ENCODE results near the gene USP43. TPM values are rescaled to one million over a fixed set of nuclear protein-coding genes. Genes with fewer than 3 reads are reported as not detected.

USP43 gene
- total and polyA plus RNA-seq, 2 donors from 2014 or later: 1.9 to 7.8 TPM

DNA sequence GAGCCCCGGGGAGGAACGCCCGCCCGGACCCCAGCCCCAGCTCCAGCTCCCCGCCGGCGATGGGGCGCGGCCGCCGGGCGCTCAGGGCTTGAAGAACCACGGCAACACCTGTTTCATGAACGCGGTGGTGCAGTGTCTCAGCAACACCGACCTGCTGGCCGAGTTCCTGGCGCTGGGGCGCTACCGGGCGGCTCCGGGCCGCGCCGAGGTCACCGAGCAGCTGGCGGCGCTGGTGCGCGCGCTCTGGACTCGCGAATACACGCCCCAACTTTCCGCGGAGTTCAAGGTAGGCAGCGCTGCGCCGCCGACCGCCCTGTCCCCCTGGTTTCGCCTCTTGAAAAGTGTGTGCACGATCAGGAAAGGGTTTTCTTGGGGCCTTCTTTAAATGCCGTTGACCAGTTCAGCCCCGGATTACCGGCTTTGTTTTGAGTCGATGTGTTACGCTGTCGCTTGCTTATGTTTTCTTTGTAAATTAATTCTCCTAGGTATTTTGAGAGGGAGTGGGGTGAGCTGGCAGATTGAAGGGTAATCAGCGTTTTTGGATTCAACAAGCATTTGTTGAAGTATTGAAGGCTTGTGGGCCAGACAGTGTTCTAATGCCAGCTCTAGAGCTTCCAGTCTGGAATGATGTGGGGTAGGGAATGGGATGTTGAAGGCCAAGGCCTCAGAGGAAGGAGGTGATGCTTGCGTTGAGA lies 681 bp downstream of the USP43 start:
- Histone ChIP-seq H3K9ac (ENCODE audit: low read length in 3 of 3) (peak overlapping the region; percentile 14 to 59 (median 47)), H3K9me3 (ENCODE audit: control insufficient read depth in 2 of 3, insufficient read depth in 1 of 3, low read length in 3 of 3) (no peaks in the 10 kb centered on the region), H3K4me3 (ENCODE audit: low read length in 3 of 3) (peak overlapping the region; percentile 50 to 81 (median 60)), H3K36me3 (ENCODE audit: control insufficient read depth in 2 of 3, insufficient read depth in 3 of 3, low read length in 3 of 3) (no peaks in the 10 kb centered on the region), H3K27me3 (ENCODE audit: control insufficient read depth, insufficient read depth, low read length) (peaks cover 4% of the 10 kb centered on the region), H3K27ac (ENCODE audit: low read depth in 2 of 2, low read length in 2 of 2) (peak overlapping the region; percentile 92 to 96), H3K4me1 (ENCODE audit: control insufficient read depth in 2 of 3, insufficient read depth in 2 of 3, low read depth in 1 of 3, low read length in 3 of 3) (peaks cover 0 to 6% (median 0%) of the 10 kb centered on the region in 3 donors)
- peak; percentile 66 to 81 (median 80) for DNase-seq
- FAIRE-seq: no peak
- intact Hi-C loops (cut with DNase I): no loop called here
- TF ChIP-seq, protein P1, sequence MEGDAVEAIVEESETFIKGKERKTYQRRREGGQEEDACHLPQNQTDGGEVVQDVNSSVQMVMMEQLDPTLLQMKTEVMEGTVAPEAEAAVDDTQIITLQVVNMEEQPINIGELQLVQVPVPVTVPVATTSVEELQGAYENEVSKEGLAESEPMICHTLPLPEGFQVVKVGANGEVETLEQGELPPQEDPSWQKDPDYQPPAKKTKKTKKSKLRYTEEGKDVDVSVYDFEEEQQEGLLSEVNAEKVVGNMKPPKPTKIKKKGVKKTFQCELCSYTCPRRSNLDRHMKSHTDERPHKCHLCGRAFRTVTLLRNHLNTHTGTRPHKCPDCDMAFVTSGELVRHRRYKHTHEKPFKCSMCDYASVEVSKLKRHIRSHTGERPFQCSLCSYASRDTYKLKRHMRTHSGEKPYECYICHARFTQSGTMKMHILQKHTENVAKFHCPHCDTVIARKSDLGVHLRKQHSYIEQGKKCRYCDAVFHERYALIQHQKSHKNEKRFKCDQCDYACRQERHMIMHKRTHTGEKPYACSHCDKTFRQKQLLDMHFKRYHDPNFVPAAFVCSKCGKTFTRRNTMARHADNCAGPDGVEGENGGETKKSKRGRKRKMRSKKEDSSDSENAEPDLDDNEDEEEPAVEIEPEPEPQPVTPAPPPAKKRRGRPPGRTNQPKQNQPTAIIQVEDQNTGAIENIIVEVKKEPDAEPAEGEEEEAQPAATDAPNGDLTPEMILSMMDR (IDR thresholded peaks at IDR 0.05; ENCODE audit: borderline replicate concordance, extremely low read depth, insufficient read depth): peak; percentile 18

DNA sequence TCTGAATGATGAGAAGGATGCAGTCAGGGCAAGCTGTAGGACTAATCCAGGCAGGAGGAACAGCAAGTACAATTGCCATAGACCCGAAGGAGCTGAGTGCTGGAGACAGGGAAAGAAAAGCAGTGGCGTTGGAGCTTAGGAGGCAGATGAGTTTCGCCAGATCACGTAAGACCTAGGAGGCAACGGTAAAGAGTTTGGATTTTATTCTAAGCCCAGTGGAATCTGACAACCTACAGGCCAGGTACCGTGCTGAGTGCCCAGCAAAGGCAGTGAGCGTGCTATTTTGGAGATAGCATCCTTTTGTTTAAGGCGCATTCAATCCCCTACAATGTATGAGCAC lies 1.2 kb downstream of the USP43 start:
- H3K4me3 ChIP-seq (ENCODE audit: low read length in 3 of 3): peak overlapping the region; percentile 50 to 81 (median 60)
- H3K36me3 ChIP-seq (ENCODE audit: control insufficient read depth in 2 of 3, insufficient read depth in 3 of 3, low read length in 3 of 3): no peaks in the 10 kb centered on the region
- no peaks in the 10 kb centered on the region for H3K9me3 ChIP-seq (ENCODE audit: control insufficient read depth in 2 of 3, insufficient read depth in 1 of 3, low read length in 3 of 3)
- DNase-seq (peak in 2 of 5 donors; percentile 20 to 46), FAIRE-seq (no peak)
- TF ChIP-seq, protein P1 (IDR thresholded peaks at IDR 0.05; ENCODE audit: borderline replicate concordance, extremely low read depth, insufficient read depth): no peak
- H3K27me3 ChIP-seq (ENCODE audit: control insufficient read depth, insufficient read depth, low read length): peaks cover 4% of the 10 kb centered on the region
- no peak overlapping the region for H3K27ac ChIP-seq (ENCODE audit: low read depth in 2 of 2, low read length in 2 of 2)
- H3K4me1 ChIP-seq (ENCODE audit: control insufficient read depth in 2 of 3, insufficient read depth in 2 of 3, low read depth in 1 of 3, low read length in 3 of 3): peaks cover 0 to 6% (median 0%) of the 10 kb centered on the region in 3 donors
- H3K9ac ChIP-seq (ENCODE audit: low read length in 3 of 3): peak overlapping the region in 2 of 3 donors; percentile 14 to 47
- intact Hi-C loops (cut with DNase I): no loop called here

DNA sequence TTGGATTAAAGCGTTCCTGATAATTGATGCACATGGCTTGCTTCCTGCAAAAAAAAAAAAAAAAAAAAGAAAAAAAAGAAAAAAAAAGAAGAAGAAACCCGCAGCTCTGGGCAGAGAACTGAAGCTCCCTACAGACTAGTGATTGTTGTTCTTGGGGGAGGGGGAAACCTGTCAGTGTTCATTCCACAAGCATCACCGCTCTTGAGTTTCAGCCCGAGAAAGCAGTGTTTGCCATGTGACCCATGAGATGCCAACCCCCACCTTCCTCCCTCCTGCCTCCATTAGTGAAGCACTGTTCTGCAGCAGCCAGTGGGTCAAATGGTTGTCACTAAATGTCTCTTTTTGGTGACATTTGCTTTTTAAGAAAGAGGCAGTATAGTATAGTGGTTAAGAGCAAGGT lies 1.7 kb downstream of the USP43 start:
- no peak for FAIRE-seq
- Histone ChIP-seq H3K36me3 (ENCODE audit: control insufficient read depth in 2 of 3, insufficient read depth in 3 of 3, low read length in 3 of 3) (no peaks in the 10 kb centered on the region), H3K4me3 (ENCODE audit: low read length in 3 of 3) (peak overlapping the region in 2 of 3 donors; percentile 50 to 60), H3K27me3 (ENCODE audit: control insufficient read depth, insufficient read depth, low read length) (peaks cover 4% of the 10 kb centered on the region), H3K27ac (ENCODE audit: low read depth in 2 of 2, low read length in 2 of 2) (no peak overlapping the region), H3K9me3 (ENCODE audit: control insufficient read depth in 2 of 3, insufficient read depth in 1 of 3, low read length in 3 of 3) (no peaks in the 10 kb centered on the region), H3K4me1 (ENCODE audit: control insufficient read depth in 2 of 3, insufficient read depth in 2 of 3, low read depth in 1 of 3, low read length in 3 of 3) (peaks cover 0 to 6% (median 0%) of the 10 kb centered on the region in 3 donors), H3K9ac (ENCODE audit: low read length in 3 of 3) (no peak overlapping the region)
- intact Hi-C loops (cut with DNase I): no loop called here
- peak in 4 of 5 donors; percentile 78 to 92 (median 86) for DNase-seq
- TF ChIP-seq, protein P1 (IDR thresholded peaks at IDR 0.05; ENCODE audit: borderline replicate concordance, extremely low read depth, insufficient read depth): no peak
